Upper lobe of left lung (tissue), 4 donors: ENCODE measurements around the gene GALNT5.

Experiments
- CTCF ChIP-seq, 6 experiments: fragments of 450-650 bp in 4 of 6; fragments of 200-600 bp in 2 of 6; sonication (generic) in 2 of 6; IDR thresholded peaks; one replicate each; pipeline ENCODE4 v1.5.1; 2016 to 2019; ENCODE audit warnings: antibody characterized with exemption in 6 of 6
- EP300 ChIP-seq, 4 donors: sonication (generic); formaldehyde crosslinking; IDR thresholded peaks; one replicate each; pipeline ENCODE4 v1.5.1; 2017; ENCODE audit warnings: antibody characterized with exemption in 4 of 4, control low read depth in 2 of 4
- POLR2A ChIP-seq, 4 donors: fragments of 450-650 bp; IDR thresholded peaks; one replicate each; pipeline ENCODE4 v1.5.1; 2016 to 2017; ENCODE audit warnings: antibody characterized with exemption in 4 of 4, mild to moderate bottlenecking in 2 of 4
- POLR2AphosphoS5 ChIP-seq, 2 donors: sonication (generic); formaldehyde crosslinking; IDR thresholded peaks; one replicate each; pipeline ENCODE4 v1.5.1; 2017; ENCODE audit warnings: antibody characterized with exemption in 2 of 2

DNA sequence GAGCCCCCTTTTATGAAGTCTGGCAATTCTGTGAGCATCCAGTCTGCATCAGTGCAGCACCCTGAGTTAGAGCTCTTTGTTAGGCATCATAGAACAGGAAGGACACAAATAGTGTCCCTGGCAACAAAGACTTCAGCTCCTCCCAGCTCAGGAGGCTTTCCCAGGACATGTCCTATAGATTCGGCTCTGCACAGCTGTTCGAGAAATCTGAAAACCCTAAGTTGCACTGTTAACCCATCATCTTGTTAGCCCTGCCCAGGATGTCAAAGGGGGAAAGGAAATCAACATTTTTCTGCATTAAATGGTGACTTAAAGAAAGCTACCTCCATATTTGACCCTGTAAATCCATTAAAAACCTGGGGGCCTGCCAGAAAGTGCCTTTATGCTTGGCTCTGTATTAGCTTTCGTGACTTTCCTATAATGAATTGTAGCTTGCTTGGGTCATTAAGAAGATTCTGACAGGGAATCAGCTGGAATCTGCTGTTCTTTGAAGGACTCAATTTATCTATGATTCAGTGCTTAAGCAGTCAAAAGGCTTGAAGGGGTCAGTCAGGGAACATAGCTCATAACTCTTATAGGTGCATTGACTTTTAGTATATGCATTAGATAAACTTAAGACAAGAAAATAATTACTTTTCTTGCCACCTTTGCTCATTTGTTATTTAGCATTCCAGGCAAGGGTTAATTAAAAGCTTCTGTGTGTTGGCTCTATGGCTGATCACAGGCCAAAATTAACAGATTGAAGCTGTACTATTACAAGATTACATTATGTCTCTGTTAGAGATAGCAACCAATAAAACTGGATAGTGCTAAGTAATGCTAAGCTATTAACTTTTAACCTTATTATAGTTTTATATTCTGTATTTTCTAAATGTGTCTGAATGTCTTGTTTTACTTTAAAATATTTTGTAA lies 47.6 kb downstream of the GALNT5 start:
- TF ChIP-seq POLR2AphosphoS5 (IDR thresholded peaks at IDR 0.05) = no peak
- no peak for TF ChIP-seq CTCF (IDR thresholded peaks at IDR 0.05)
- TF ChIP-seq EP300 (IDR thresholded peaks at IDR 0.05) = no peak
- no peak for TF ChIP-seq POLR2A (IDR thresholded peaks at IDR 0.05)
